Mesothelial cell of epicardium (in vitro differentiated cells): ENCODE measurements around the gene KRT23. TPM values are rescaled to one million over a fixed set of nuclear protein-coding genes. Genes with fewer than 3 reads are reported as not detected.

Source experiments
- DNase-seq, 2 experiments: peaks; one replicate each; pipeline ENCODE4 v3.0.0; 2021; ENCODE audit warnings: low spot score in 2 of 2; ENCODE audit not compliant: unreplicated experiment in 2 of 2
- H3K27ac Mint-ChIP-seq: 2 replicates; pipeline ENCODE4 v1.8.0; 2021; ENCODE audit warnings: mixed read lengths
- H3K27me3 Mint-ChIP-seq: 2 replicates; pipeline ENCODE4 v1.8.0; 2021; ENCODE audit warnings: low read depth, mixed read lengths
- H3K36me3 Mint-ChIP-seq: 2 replicates; pipeline ENCODE4 v1.8.0; 2021; ENCODE audit warnings: mixed read lengths
- H3K4me1 Mint-ChIP-seq: 2 replicates; pipeline ENCODE4 v1.8.0; 2021; ENCODE audit warnings: mixed read lengths
- H3K4me3 Mint-ChIP-seq: 2 replicates; pipeline ENCODE4 v1.8.0; 2021; ENCODE audit warnings: mild to moderate bottlenecking, moderate library complexity, mixed read lengths
- H3K9me3 Mint-ChIP-seq: 2 replicates; pipeline ENCODE4 v1.8.0; 2021; ENCODE audit warnings: mixed read lengths
- CTCF ChIP-seq: fragments of 200-600 bp; sonication (generic); IDR thresholded peaks from one replicate; pipeline ENCODE4 v1.5.0; 2021; ENCODE audit warnings: antibody characterized with exemption; ENCODE audit not compliant: unreplicated experiment
- total RNA-seq: library from RNA; stranded (reverse); gene quantifications from 3 replicates; pipeline ENCODE4 v1.2.1, GENCODE V29; 2021

KRT23 gene
- total RNA-seq = 2.3 to 2.8 TPM (median 2.6 TPM) in 3 replicates

GRCh38 chr17:40937384-40937819, at the start of gene KRT23:
TSS of gene KRT23 (minus strand) at chr17:40937646. CDS start at chr17:40936603, 1,043 bp downstream.
- peak within 1 kb of the TSS; percentile 91 for H3K27ac Mint-ChIP-seq
- H3K9me3 Mint-ChIP-seq = no peaks in the 10 kb centered on the region
- TF ChIP-seq CTCF = no peak
- no peaks in the 10 kb centered on the region for H3K27me3 Mint-ChIP-seq
- DNase-seq = no peak
- peaks cover 44% of the 10 kb centered on the region for H3K4me1 Mint-ChIP-seq
- H3K36me3 Mint-ChIP-seq = no peaks in the 10 kb centered on the region
- no peak within 1 kb of the TSS for H3K4me3 Mint-ChIP-seq

DNA sequence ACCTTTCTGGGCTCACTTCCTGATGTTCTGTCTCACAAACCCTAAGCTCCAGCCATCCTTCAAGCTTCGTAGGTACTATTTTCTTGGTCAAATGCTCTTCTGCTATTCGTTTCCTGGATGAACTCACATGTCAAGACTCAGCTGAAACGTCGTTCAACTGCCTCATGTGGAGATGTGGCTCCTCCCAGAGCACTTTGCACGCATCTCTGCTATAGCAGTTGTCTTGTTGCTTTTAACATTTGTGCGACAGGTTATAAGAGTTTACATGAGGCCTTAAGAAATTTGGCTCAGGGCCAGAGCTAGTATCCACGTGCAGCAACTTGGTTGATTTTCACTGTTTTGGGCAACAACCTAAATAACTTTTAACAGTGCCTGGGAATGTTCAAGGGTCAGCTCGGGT, 49.5 kb upstream of the KRT23 start:
- Mint-ChIP-seq H3K4me1 (peaks cover 9% of the 10 kb centered on the region), H3K9me3 (peaks cover 5% of the 10 kb centered on the region), H3K27ac (no peak overlapping the region), H3K36me3 (no peaks in the 10 kb centered on the region), H3K27me3 (no peaks in the 10 kb centered on the region), H3K4me3 (no peak overlapping the region)
- no peak for TF ChIP-seq CTCF
- DNase-seq = no peak

GRCh38 chr17:40984226-40984625, 46.8 kb upstream of the KRT23 start, which contains the start of gene KRT40:
TSS of gene KRT40 (minus strand) at chr17:40984326. CDS start at chr17:40984273, 53 bp downstream.
- no peak for DNase-seq
- Mint-ChIP-seq H3K36me3 (no peaks in the 10 kb centered on the region), H3K27me3 (no peaks in the 10 kb centered on the region), H3K4me1 (peaks cover 24% of the 10 kb centered on the region), H3K9me3 (no peaks in the 10 kb centered on the region), H3K27ac (no peak within 1 kb of the TSS), H3K4me3 (no peak within 1 kb of the TSS)
- TF ChIP-seq CTCF = no peak

DNA sequence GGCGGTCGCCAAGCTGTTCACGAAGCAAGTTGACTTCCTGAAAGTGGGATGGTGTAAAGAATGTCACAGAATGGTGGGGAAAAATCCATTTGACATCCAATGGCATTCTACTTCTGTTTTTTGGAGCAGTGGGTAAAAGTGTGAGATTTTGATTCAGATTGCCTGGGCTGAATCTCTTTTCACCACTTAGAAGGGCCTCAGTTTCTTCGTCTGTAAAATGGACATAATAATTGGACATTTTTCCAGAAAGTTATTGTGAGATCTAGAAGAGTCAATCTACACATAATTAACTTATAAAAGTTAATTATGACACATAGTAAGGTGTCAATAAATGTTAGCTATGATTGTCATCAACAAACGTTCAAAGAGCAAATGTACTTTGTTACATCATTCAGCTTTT, 43.7 kb upstream of the KRT23 start:
- no peaks in the 10 kb centered on the region for H3K36me3 Mint-ChIP-seq
- H3K27ac Mint-ChIP-seq = peak overlapping the region; percentile 25
- no peaks in the 10 kb centered on the region for H3K9me3 Mint-ChIP-seq
- H3K4me3 Mint-ChIP-seq = no peak overlapping the region
- peaks cover 25% of the 10 kb centered on the region for H3K4me1 Mint-ChIP-seq
- no peak for DNase-seq
- no peak for TF ChIP-seq CTCF
- H3K27me3 Mint-ChIP-seq = no peaks in the 10 kb centered on the region

- Mint-ChIP-seq H3K27me3 (no peaks in the 10 kb centered on the region), H3K4me1 (peaks cover 24% of the 10 kb centered on the region), H3K9me3 (no peaks in the 10 kb centered on the region), H3K4me3 (no peak overlapping the region), H3K27ac (peak overlapping the region; percentile 25), H3K36me3 (no peaks in the 10 kb centered on the region)
- no peak for DNase-seq
- no peak for TF ChIP-seq CTCF
These were observed 43.1 kb upstream of the KRT23 start for GRCh38 chr17:40980596-40980995.

GRCh38 chr17:40980117-40980516, 42.7 kb upstream of the KRT23 start:
- TF ChIP-seq CTCF = no peak
- DNase-seq = no peak
- Mint-ChIP-seq H3K4me1 (peaks cover 22% of the 10 kb centered on the region), H3K27ac (no peak overlapping the region), H3K27me3 (no peaks in the 10 kb centered on the region), H3K36me3 (no peaks in the 10 kb centered on the region), H3K4me3 (no peak overlapping the region), H3K9me3 (no peaks in the 10 kb centered on the region)
